Stomach (tissue), 9 donors: ENCODE measurements around the gene BRD3. TPM values are rescaled to one million over a fixed set of nuclear protein-coding genes. Genes with fewer than 3 reads are reported as not detected.

ENCODE experiments used
- DNase-seq, 2 donors: peaks; one replicate each; pipeline versions ENCODE4 v3.0.0 to v3.0.0-alpha.2; 2013 to 2019
- H3K27ac ChIP-seq, 5 donors: fragments of 200-600 bp in 4 of 5; sonication (generic) in 4 of 5; one replicate each; pipeline ENCODE4 v1.5.1; 2013 to 2019; ENCODE audit warnings: mild to moderate bottlenecking in 1 of 5, moderate library complexity in 1 of 5
- H3K27me3 ChIP-seq, 3 donors: fragments of 200-600 bp; sonication (generic); one replicate each; pipeline ENCODE4 v1.5.1; 2017 to 2019; ENCODE audit warnings: mixed run types in 1 of 3
- H3K36me3 ChIP-seq, 4 donors: fragments of 200-600 bp; sonication (generic); 1 replicate in 3 of 4; 2 replicates in 1 of 4; pipeline ENCODE4 v1.5.1; 2016 to 2019
- H3K4me1 ChIP-seq, 4 donors: fragments of 200-600 bp; sonication (generic); one replicate each; pipeline ENCODE4 v1.5.1; 2016 to 2019
- H3K4me3 ChIP-seq, 4 donors: fragments of 200-600 bp; sonication (generic) in 3 of 4; one replicate each; pipeline ENCODE4 v1.5.1; 2016 to 2019; ENCODE audit warnings: mild to moderate bottlenecking in 1 of 4
- H3K9me3 ChIP-seq, 4 donors: fragments of 200-600 bp; sonication (generic); one replicate each; pipeline ENCODE4 v1.5.1; 2016 to 2019
- EP300 ChIP-seq: sonication (generic); formaldehyde crosslinking; IDR thresholded peaks from one replicate; pipeline ENCODE4 v1.6.1; 2017; ENCODE audit warnings: antibody characterized with exemption
- POLR2A ChIP-seq, 4 donors: fragments of 450-650 bp; IDR thresholded peaks; one replicate each; pipeline ENCODE4 v1.6.1; 2016; ENCODE audit warnings: antibody characterized with exemption in 4 of 4, control low read depth in 2 of 4, mild to moderate bottlenecking in 1 of 4, moderate library complexity in 1 of 4
- POLR2AphosphoS5 ChIP-seq, 3 donors: sonication (generic); formaldehyde crosslinking; IDR thresholded peaks; one replicate each; pipeline ENCODE4 v1.6.1; 2016; ENCODE audit warnings: antibody characterized with exemption in 3 of 3
- WGBS, 5 donors: extraction: QIAGEN DNeasy Blood & Tissue Kit in 3 of 5; methylation state at CpG; one replicate each; pipeline versions ENCODE4 v1.1.5 to v1.1.7; 2013 to 2018; 5-methylcytosine and 5-hydroxymethylcytosine counted together
- intact Hi-C: fragments of 100-400 bp; cut with DNase I; formaldehyde crosslinking; loops from one replicate; pipeline ENCODE4 v1.15.1; 2023; ENCODE audit warnings: low total_unique reads
- polyA plus RNA-seq, 3 donors: library from polyadenylated mRNA; stranded (reverse); fragments of 200-250 nt; gene quantifications; one replicate each; pipeline ENCODE4 v1.2.3, GENCODE V29; 2013
- total RNA-seq, 5 donors: library from RNA; depleted of rRNA; stranded (reverse); fragments of >200 nt; gene quantifications; one replicate each; pipeline versions ENCODE4 v1.1.0 to v1.2.3, GENCODE V29; 2014 to 2016
- TF ChIP-seq, protein P1 (sequence below), 7 experiments: fragments of 450-650 bp in 4 of 7; fragments of 200-600 bp in 3 of 7; sonication (generic) in 3 of 7; IDR thresholded peaks; one replicate each; pipeline ENCODE4 v1.5.1; 2016 to 2019; ENCODE audit warnings: antibody characterized with exemption in 7 of 7, control low read depth in 2 of 7, mild to moderate bottlenecking in 1 of 7
- donor health status: healthy with polysubstance abuse.
- donor health status: Bipolar disorder and iron deficiency.
- donor health status: healthy.

Gene BRD3
- total and polyA plus RNA-seq, 8 donors = 6.4 to 29.0 (median 16.7) TPM

GRCh38 chr9:134049236-134049635 lies 18.6 kb downstream of the BRD3 start:
- 29 to 67% (median 39%) methylated on average over 4 to 20 of the region's 20 CpGs for WGBS, 5 donors
- H3K27me3 ChIP-seq = no peaks in the 10 kb centered on the region
- no peaks in the 10 kb centered on the region for H3K9me3 ChIP-seq
- peak in 1 of 2 donors; percentile 95 for DNase-seq
- peaks cover 83 to 95% (median 93%) of the 10 kb centered on the region in 4 donors for H3K36me3 ChIP-seq
- no peak overlapping the region for H3K4me3 ChIP-seq
- TF ChIP-seq EP300 = no peak
- TF ChIP-seq POLR2AphosphoS5 (IDR thresholded peaks at IDR 0.05) = peak in 2 of 3 donors; percentile 32 to 59
- H3K27ac ChIP-seq = peak overlapping the region; percentile 9 to 58 (median 35)
- H3K4me1 ChIP-seq = peaks cover 9 to 34% (median 29%) of the 10 kb centered on the region in 4 donors
- intact Hi-C loops = no loop called here

GRCh38 chr9:134048582-134048968 lies 19.3 kb downstream of the BRD3 start:
- peaks cover 88 to 100% (median 99%) of the 10 kb centered on the region in 4 donors for H3K36me3 ChIP-seq

GRCh38 chr9:134047868-134048581 lies 19.8 kb downstream of the BRD3 start:
- no peak for DNase-seq
- Histone ChIP-seq H3K36me3 (peaks cover 87 to 100% (median 100%) of the 10 kb centered on the region in 4 donors), H3K27me3 (no peaks in the 10 kb centered on the region), H3K9me3 (no peaks in the 10 kb centered on the region), H3K4me1 (peaks cover 9 to 26% (median 23%) of the 10 kb centered on the region in 4 donors), H3K27ac (no peak overlapping the region), H3K4me3 (no peak overlapping the region)
- no peak for TF ChIP-seq POLR2A (IDR thresholded peaks at IDR 0.05)
- no peak for TF ChIP-seq POLR2AphosphoS5 (IDR thresholded peaks at IDR 0.05)
- TF ChIP-seq EP300 = no peak
- TF ChIP-seq, protein P1, sequence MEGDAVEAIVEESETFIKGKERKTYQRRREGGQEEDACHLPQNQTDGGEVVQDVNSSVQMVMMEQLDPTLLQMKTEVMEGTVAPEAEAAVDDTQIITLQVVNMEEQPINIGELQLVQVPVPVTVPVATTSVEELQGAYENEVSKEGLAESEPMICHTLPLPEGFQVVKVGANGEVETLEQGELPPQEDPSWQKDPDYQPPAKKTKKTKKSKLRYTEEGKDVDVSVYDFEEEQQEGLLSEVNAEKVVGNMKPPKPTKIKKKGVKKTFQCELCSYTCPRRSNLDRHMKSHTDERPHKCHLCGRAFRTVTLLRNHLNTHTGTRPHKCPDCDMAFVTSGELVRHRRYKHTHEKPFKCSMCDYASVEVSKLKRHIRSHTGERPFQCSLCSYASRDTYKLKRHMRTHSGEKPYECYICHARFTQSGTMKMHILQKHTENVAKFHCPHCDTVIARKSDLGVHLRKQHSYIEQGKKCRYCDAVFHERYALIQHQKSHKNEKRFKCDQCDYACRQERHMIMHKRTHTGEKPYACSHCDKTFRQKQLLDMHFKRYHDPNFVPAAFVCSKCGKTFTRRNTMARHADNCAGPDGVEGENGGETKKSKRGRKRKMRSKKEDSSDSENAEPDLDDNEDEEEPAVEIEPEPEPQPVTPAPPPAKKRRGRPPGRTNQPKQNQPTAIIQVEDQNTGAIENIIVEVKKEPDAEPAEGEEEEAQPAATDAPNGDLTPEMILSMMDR (IDR thresholded peaks at IDR 0.05) = no peak
- 93 to 96% (median 95%) methylated on average over 24 to 53 of the region's 53 CpGs for WGBS, 5 donors
- intact Hi-C loops = no loop called here

More at GRCh38 chr9:134048582-134048968, 19.3 kb downstream of the BRD3 start:
- WGBS, 5 donors = 86 to 93% (median 89%) methylated on average over 11 to 12 of the region's 12 CpGs
- DNase-seq = no peak
- H3K27ac ChIP-seq = peak overlapping the region in 2 of 5 donors; percentile 30 to 35
- H3K4me3 ChIP-seq = no peak overlapping the region
- intact Hi-C loops = no loop called here
- H3K27me3 ChIP-seq = no peaks in the 10 kb centered on the region
- TF ChIP-seq EP300 (no peak), POLR2AphosphoS5 (IDR thresholded peaks at IDR 0.05) (no peak), POLR2A (IDR thresholded peaks at IDR 0.05) (no peak)
- TF ChIP-seq, protein P1 (IDR thresholded peaks at IDR 0.05) = no peak
- no peaks in the 10 kb centered on the region for H3K9me3 ChIP-seq
- H3K4me1 ChIP-seq = peaks cover 9 to 28% (median 23%) of the 10 kb centered on the region in 4 donors

DNA sequence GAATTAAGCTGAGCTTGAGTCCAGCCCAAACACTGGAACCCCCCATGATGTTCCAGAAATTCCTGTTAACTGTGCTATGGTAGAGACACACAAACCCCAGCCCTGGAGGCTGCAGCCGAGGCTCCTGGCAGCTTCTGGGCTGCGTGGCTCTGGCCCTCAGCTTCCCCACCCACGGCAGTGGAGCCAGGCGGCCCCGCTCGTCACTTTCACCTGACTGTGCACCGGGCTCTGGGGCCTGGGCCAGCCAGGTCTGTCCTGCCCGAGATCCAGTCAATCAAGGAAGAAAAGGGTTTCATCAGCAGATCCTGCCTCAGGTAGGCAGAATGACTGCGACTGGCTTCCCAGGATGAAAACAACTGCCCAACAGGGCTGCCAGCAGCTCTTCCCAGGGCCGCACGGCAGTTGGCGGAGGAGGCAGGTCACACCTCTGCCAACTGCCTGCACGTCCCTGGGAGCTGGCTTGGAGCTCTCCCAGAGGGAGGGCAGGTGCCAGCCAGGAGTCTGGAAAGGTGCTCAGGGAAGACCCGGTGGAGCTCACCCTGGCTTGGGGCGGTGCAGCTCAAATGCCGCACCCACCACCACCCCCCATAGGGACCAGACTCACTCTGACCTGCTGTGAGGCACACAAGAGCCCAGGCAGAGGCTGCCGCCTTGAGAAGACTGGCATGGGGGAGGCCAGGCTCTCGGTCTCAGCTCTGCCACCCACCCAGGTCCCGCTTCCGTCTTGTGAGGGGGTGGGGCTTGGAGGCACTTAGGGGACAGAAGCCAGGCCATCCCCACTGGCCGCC lies 20.7 kb downstream of the BRD3 start:
- DNase-seq = peak in 1 of 2 donors; percentile 62
- H3K27ac ChIP-seq = no peak overlapping the region
- TF ChIP-seq POLR2AphosphoS5 (IDR thresholded peaks at IDR 0.05) (no peak), EP300 (no peak), POLR2A (IDR thresholded peaks at IDR 0.05) (no peak)
- TF ChIP-seq, protein P1 (IDR thresholded peaks at IDR 0.05) = no peak
- WGBS, 5 donors = 65 to 80% (median 74%) methylated on average over 8 to 21 of the region's 21 CpGs
- H3K27me3 ChIP-seq = no peaks in the 10 kb centered on the region
- H3K9me3 ChIP-seq = no peaks in the 10 kb centered on the region
- peaks cover 9 to 26% (median 23%) of the 10 kb centered on the region in 4 donors for H3K4me1 ChIP-seq
- peaks cover 80 to 99% (median 97%) of the 10 kb centered on the region in 4 donors for H3K36me3 ChIP-seq
- H3K4me3 ChIP-seq = no peak overlapping the region
- intact Hi-C loops = no loop called here
